Thyroid gland (tissue), 4 donors: ENCODE measurements around the gene STIM2. TPM values are rescaled to one million over a fixed set of nuclear protein-coding genes. Genes with fewer than 3 reads are reported as not detected.
A peak's percentile ranks its signal among the peaks of the same experiment; 100 is the strongest.

Source experiments
- DNase-seq, 2 donors: peaks; one replicate each; pipeline ENCODE4 v3.0.0-alpha.2; 2019
- H3K27ac ChIP-seq, 3 donors: fragments of 200-600 bp; sonication (generic); 1 replicate in 2 of 3; 2 replicates in 1 of 3; pipeline ENCODE4 v1.5.1; 2016 to 2019; ENCODE audit warnings: mild to moderate bottlenecking in 1 of 3, moderate library complexity in 1 of 3
- H3K27me3 ChIP-seq: fragments of 200-600 bp; sonication (generic); one replicate; pipeline ENCODE4 v1.5.1; 2019
- H3K36me3 ChIP-seq, 2 donors: fragments of 200-600 bp; sonication (generic); one replicate each; pipeline ENCODE4 v1.5.1; 2016 to 2019
- H3K4me1 ChIP-seq, 2 donors: fragments of 200-600 bp; sonication (generic); one replicate each; pipeline ENCODE4 v1.5.1; 2017 to 2019
- H3K4me3 ChIP-seq, 3 donors: fragments of 200-600 bp; sonication (generic); replicated peaks in 1 of 3; 1 replicate in 2 of 3; 2 replicates in 1 of 3; pipeline ENCODE4 v1.5.1; 2016; ENCODE audit warnings: mild to moderate bottlenecking in 1 of 3
- H3K9me3 ChIP-seq: fragments of 200-600 bp; sonication (generic); one replicate; pipeline ENCODE4 v1.5.1; 2017
- POLR2A ChIP-seq, 2 donors: fragments of 450-650 bp; IDR thresholded peaks; one replicate each; pipeline ENCODE4 v1.6.1; 2017; ENCODE audit warnings: antibody characterized with exemption in 2 of 2, mild to moderate bottlenecking in 2 of 2, moderate library complexity in 1 of 2
- WGBS, 2 donors: methylation state at CpG; one replicate each; pipeline ENCODE4 v1.1.5; 2017; 5-methylcytosine and 5-hydroxymethylcytosine counted together
- intact Hi-C: fragments of 100-400 bp; cut with DNase I; formaldehyde crosslinking; loops from one replicate; pipeline ENCODE4 v1.15.1; 2023
- total RNA-seq, 4 donors: library from RNA; depleted of rRNA; stranded (reverse); fragments of >200 nt; gene quantifications; one replicate each; pipeline ENCODE4 v1.2.3, GENCODE V29; 2016
- TF ChIP-seq, protein P1 (sequence below), 6 experiments: fragments of 200-600 bp in 3 of 6; fragments of 450-650 bp in 3 of 6; sonication (generic) in 3 of 6; IDR thresholded peaks; one replicate each; pipeline ENCODE4 v1.5.1; 2016 to 2019; ENCODE audit warnings: antibody characterized with exemption in 6 of 6, mild to moderate bottlenecking in 2 of 6, inconsistent platforms in 1 of 6, moderate library complexity in 1 of 6

Gene STIM2
- total RNA-seq, 4 donors from 2014 or later, result 16.4 to 39.1 (median 18.5) TPM

DNA sequence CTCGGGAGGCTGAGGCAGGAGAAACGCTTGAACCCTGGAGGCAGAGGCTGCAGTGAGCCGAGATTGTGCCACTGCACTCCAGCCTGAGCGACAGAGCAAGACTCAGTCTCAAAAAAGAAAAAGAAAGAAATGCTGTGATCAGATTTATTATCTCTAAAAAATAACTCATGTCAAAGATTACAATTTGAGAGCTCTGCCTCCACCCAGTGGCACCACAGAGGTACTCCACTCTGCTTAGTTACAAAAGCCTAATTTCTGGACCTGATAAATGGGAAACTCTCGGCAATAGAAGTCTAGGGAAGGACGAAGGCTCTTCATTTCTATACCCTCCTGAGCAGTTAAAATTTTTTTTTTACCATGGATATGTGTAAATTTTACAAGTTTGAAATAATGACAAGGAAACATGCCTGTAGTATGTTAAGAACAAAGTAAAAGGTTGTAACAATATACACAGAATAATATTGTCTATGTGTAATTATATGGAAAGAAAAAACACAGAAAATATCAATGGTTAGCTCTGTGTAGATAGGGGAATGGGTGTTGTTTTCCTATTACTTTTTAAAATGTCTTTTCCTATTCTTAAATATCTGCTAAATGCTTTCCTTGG lies 149.8 kb downstream of the STIM2 start:
- 38 to 44% methylated on average over 6 of the region's 6 CpGs for WGBS, 2 donors
- intact Hi-C loops, result loop anchor here (10.0 kb wide), 1 partner anchor 546 kb away; no protein-coding TSS in a partner anchor
- peak; percentile 47 to 71 for DNase-seq
- Histone ChIP-seq H3K9me3 (no peaks in the 10 kb centered on the region), H3K4me1 (peaks cover 0 to 24% of the 10 kb centered on the region in 2 donors), H3K27ac (no peak overlapping the region), H3K36me3 (no peaks in the 10 kb centered on the region), H3K27me3 (no peaks in the 10 kb centered on the region), H3K4me3 (no peak overlapping the region)
- no peak for TF ChIP-seq POLR2A (IDR thresholded peaks at IDR 0.05)
- TF ChIP-seq, protein P1, sequence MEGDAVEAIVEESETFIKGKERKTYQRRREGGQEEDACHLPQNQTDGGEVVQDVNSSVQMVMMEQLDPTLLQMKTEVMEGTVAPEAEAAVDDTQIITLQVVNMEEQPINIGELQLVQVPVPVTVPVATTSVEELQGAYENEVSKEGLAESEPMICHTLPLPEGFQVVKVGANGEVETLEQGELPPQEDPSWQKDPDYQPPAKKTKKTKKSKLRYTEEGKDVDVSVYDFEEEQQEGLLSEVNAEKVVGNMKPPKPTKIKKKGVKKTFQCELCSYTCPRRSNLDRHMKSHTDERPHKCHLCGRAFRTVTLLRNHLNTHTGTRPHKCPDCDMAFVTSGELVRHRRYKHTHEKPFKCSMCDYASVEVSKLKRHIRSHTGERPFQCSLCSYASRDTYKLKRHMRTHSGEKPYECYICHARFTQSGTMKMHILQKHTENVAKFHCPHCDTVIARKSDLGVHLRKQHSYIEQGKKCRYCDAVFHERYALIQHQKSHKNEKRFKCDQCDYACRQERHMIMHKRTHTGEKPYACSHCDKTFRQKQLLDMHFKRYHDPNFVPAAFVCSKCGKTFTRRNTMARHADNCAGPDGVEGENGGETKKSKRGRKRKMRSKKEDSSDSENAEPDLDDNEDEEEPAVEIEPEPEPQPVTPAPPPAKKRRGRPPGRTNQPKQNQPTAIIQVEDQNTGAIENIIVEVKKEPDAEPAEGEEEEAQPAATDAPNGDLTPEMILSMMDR (IDR thresholded peaks at IDR 0.05), result peak; percentile 82 to 91 (median 90)

DNA sequence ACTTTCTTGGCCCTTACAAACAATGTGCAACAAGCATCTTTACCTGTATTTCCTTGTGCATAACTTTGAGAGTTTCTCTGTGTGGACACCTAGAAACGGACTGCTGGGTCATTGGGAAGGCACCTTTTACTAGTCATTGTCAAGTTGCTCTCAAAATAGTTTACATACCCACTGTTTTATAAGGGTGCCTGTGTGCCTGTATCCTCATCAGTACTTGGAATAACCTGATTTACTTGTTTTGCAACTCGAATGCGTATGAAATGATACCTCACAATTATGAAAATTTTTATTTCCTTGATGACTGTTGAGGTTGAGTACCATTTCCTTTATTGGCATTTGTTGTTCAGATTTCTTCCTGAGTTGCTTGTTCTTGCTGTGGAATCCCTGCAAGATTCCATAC lies 150.8 kb downstream of the STIM2 start:
- Histone ChIP-seq H3K27me3 (no peaks in the 10 kb centered on the region), H3K36me3 (no peaks in the 10 kb centered on the region), H3K9me3 (no peaks in the 10 kb centered on the region), H3K27ac (no peak overlapping the region), H3K4me3 (no peak overlapping the region), H3K4me1 (peaks cover 0 to 18% of the 10 kb centered on the region in 2 donors)
- intact Hi-C loops, result loop anchor here (10.0 kb wide), 1 partner anchor 547 kb away; no protein-coding TSS in a partner anchor
- WGBS, 2 donors, result 88 to 89% methylated on average over 3 of the region's 3 CpGs
- TF ChIP-seq, protein P1 (IDR thresholded peaks at IDR 0.05), result no peak
- no peak for TF ChIP-seq POLR2A (IDR thresholded peaks at IDR 0.05)
- no peak for DNase-seq

GRCh38 chr4:27013012-27013411 lies 152.4 kb downstream of the STIM2 start:
- Histone ChIP-seq H3K9me3 (no peaks in the 10 kb centered on the region), H3K27me3 (no peaks in the 10 kb centered on the region), H3K4me3 (no peak overlapping the region), H3K36me3 (no peaks in the 10 kb centered on the region), H3K27ac (no peak overlapping the region), H3K4me1 (peaks cover 0 to 11% of the 10 kb centered on the region in 2 donors)
- no peak for DNase-seq
- WGBS, 2 donors, result 97 to 98% methylated on average over 4 of the region's 4 CpGs
- TF ChIP-seq, protein P1 (IDR thresholded peaks at IDR 0.05), result no peak
- no peak for TF ChIP-seq POLR2A (IDR thresholded peaks at IDR 0.05)
- intact Hi-C loops, result loop anchor here (10.0 kb wide), 1 partner anchor 548 kb away; no protein-coding TSS in a partner anchor

DNA sequence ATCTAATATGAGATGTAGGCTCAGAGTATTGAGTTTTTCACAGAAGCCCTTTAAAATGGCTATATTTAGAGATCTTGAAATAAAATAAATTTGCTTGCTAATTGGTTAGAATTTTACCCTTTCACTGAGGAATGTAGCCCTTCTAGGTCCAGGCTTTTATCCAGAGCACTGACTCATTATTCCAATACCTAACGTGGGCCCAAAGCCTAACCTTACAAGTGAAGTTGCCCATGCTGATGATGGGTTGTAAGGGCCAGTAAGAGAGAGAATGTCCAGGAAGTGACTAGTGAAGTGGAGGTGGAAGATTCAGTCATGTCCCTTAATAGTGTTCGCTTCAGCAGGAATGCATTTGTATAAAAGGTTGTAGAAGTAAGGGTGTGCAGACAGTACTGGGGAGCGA lies 155.9 kb downstream of the STIM2 start:
- no peak overlapping the region for H3K27ac ChIP-seq
- TF ChIP-seq, protein P1 (IDR thresholded peaks at IDR 0.05), result no peak
- TF ChIP-seq POLR2A (IDR thresholded peaks at IDR 0.05), result no peak
- intact Hi-C loops, result loop anchor here (10.0 kb wide), 1 partner anchor 552 kb away; no protein-coding TSS in a partner anchor
- no peaks in the 10 kb centered on the region for H3K4me1 ChIP-seq
- H3K9me3 ChIP-seq, result no peaks in the 10 kb centered on the region
- H3K4me3 ChIP-seq, result no peak overlapping the region
- peaks cover 6 to 10% of the 10 kb centered on the region in 2 donors for H3K36me3 ChIP-seq
- DNase-seq, result no peak
- H3K27me3 ChIP-seq, result no peaks in the 10 kb centered on the region
- 89 to 95% methylated on average over 3 of the region's 3 CpGs for WGBS, 2 donors

GRCh38 chr4:27017623-27018022 lies 157.0 kb downstream of the STIM2 start:
- Histone ChIP-seq H3K9me3 (no peaks in the 10 kb centered on the region), H3K4me3 (no peak overlapping the region), H3K4me1 (no peaks in the 10 kb centered on the region), H3K27me3 (no peaks in the 10 kb centered on the region), H3K36me3 (peaks cover 8 to 14% of the 10 kb centered on the region in 2 donors), H3K27ac (no peak overlapping the region)
- intact Hi-C loops, result loop anchor here (10.0 kb wide), 1 partner anchor 553 kb away; no protein-coding TSS in a partner anchor
- TF ChIP-seq, protein P1 (IDR thresholded peaks at IDR 0.05), result no peak
- no peak for TF ChIP-seq POLR2A (IDR thresholded peaks at IDR 0.05)
- 96 to 100% methylated on average over 12 of the region's 12 CpGs for WGBS, 2 donors
- no peak for DNase-seq
